DOHH2 (cell line): ENCODE measurements around the gene EHBP1L1.

Source experiments
- H3F3A ChIP-seq: fragments of 200-600 bp; sonication (generic), shearing (Covaris generic); 2 replicates; pipeline ENCODE4 v1.6.0; 2016; ENCODE audit warnings: antibody characterized with exemption, mild to moderate bottlenecking; ENCODE audit not compliant: control insufficient read depth, insufficient read depth
- H3K27ac ChIP-seq: fragments of 200-600 bp; sonication (generic); 2 replicates; pipeline ENCODE4 v1.5.1; 2014; ENCODE audit warnings: low read depth, mild to moderate bottlenecking, low read length, moderate library complexity
- H3K27me3 ChIP-seq: fragments of 200-600 bp; sonication (generic); 2 replicates; pipeline ENCODE4 v1.6.1; 2014; ENCODE audit warnings: mild to moderate bottlenecking, low read length, mixed read lengths; ENCODE audit not compliant: control insufficient read depth
- H3K36me3 ChIP-seq: fragments of 200-600 bp; sonication (generic); 2 replicates; pipeline ENCODE4 v1.6.1; 2014; ENCODE audit warnings: mild to moderate bottlenecking, low read length, moderate library complexity, mixed read lengths; ENCODE audit not compliant: control insufficient read depth
- H3K4me1 ChIP-seq: fragments of 200-600 bp; sonication (generic); 2 replicates; pipeline ENCODE4 v1.6.1; 2014; ENCODE audit warnings: mild to moderate bottlenecking, low read length, mixed read lengths; ENCODE audit not compliant: control insufficient read depth
- H3K4me2 ChIP-seq: fragments of 200-600 bp; sonication (generic); 2 replicates; pipeline ENCODE4 v1.6.0; 2014; ENCODE audit warnings: mild to moderate bottlenecking, low read length, moderate library complexity
- H3K4me3 ChIP-seq: fragments of 200-600 bp; sonication (generic); 2 replicates; pipeline ENCODE4 v1.5.1; 2014; ENCODE audit warnings: mild to moderate bottlenecking, low read length, mixed read lengths
- H3K79me2 ChIP-seq: fragments of 200-600 bp; sonication (generic); 2 replicates; pipeline ENCODE4 v1.6.1; 2014; ENCODE audit warnings: mild to moderate bottlenecking, low read length, mixed read lengths; ENCODE audit not compliant: control insufficient read depth
- H3K9me2 ChIP-seq: fragments of 200-600 bp; sonication (generic); replicated peaks from 2 replicates; pipeline ENCODE4 v1.6.1; 2014; ENCODE audit warnings: mild to moderate bottlenecking, low read length, mixed read lengths; ENCODE audit not compliant: control insufficient read depth
- H3K9me3 ChIP-seq: fragments of 200-600 bp; sonication (generic); 2 replicates; pipeline ENCODE4 v1.6.1; 2014; ENCODE audit warnings: antibody characterized with exemption, low read length, mixed read lengths; ENCODE audit not compliant: control insufficient read depth, insufficient read depth
- H4K20me1 ChIP-seq: fragments of 200-600 bp; sonication (generic); 2 replicates; pipeline ENCODE4 v1.6.0; 2014; ENCODE audit warnings: low read depth, mild to moderate bottlenecking, antibody characterized with exemption, low read length, moderate library complexity; ENCODE audit not compliant: control insufficient read depth, insufficient read depth
- EZH2phosphoT487 ChIP-seq: fragments of 200-600 bp; sonication (generic); IDR thresholded peaks from 2 replicates; pipeline ENCODE4 v1.6.1; 2017; ENCODE audit warnings: borderline replicate concordance, mild to moderate bottlenecking, antibody characterized with exemption, low read length, moderate library complexity, mixed read lengths
- TF ChIP-seq, protein P1 (sequence below): fragments of 200-600 bp; sonication (generic); IDR thresholded peaks from one replicate; pipeline ENCODE4 v1.5.1; 2014; ENCODE audit warnings: antibody characterized with exemption, mild to moderate bottlenecking, low read depth, low read length; ENCODE audit not compliant: poor library complexity, severe bottlenecking

The EHBP1L1 gene

DNA sequence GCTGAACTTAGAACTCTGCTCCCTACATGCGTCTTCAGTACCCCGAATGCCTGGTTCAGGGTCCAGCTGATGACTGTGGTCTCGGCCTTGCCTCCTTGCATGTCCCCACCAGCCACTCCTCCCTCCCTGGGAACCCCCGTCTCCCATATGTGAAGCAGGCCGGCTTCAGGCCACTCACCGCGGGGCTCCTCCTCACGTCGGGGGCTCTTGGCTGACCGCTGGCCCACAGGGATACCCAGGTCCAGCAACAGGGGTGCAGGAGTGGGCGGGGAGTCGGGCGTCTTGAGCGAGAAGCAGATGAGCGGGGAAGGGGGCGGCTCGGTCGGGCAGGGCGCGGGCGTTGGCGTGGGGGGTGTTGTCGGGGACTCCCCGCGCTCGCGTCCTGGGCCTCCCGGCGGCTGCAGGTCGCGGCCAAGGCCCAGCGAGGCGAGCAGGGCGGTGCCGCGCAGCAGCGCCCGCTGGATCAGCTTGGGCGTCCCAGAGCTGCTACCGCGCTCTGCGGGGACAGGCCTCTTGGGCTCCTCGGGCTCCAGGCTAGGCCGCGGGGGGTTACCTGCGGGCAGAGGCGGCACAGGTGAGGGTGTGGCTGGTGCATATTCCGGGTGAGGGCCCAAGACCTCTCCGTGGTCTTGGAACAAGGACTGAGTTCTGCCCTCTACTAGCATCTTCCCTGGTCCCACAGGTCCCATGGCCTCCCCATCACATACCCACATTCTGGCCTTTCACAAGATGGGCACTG lies 23.5 kb downstream of the EHBP1L1 start:
- no peaks in the 10 kb centered on the region for H3K27me3 ChIP-seq
- H4K20me1 ChIP-seq, result no peaks in the 10 kb centered on the region
- H3K9me3 ChIP-seq, result no peaks in the 10 kb centered on the region
- H3K79me2 ChIP-seq, result no peaks in the 10 kb centered on the region
- H3K27ac ChIP-seq, result no peak overlapping the region
- no peak overlapping the region for H3K4me2 ChIP-seq
- H3K4me1 ChIP-seq, result peaks cover 12% of the 10 kb centered on the region
- no peaks in the 10 kb centered on the region for H3K9me2 ChIP-seq
- TF ChIP-seq, protein P1, sequence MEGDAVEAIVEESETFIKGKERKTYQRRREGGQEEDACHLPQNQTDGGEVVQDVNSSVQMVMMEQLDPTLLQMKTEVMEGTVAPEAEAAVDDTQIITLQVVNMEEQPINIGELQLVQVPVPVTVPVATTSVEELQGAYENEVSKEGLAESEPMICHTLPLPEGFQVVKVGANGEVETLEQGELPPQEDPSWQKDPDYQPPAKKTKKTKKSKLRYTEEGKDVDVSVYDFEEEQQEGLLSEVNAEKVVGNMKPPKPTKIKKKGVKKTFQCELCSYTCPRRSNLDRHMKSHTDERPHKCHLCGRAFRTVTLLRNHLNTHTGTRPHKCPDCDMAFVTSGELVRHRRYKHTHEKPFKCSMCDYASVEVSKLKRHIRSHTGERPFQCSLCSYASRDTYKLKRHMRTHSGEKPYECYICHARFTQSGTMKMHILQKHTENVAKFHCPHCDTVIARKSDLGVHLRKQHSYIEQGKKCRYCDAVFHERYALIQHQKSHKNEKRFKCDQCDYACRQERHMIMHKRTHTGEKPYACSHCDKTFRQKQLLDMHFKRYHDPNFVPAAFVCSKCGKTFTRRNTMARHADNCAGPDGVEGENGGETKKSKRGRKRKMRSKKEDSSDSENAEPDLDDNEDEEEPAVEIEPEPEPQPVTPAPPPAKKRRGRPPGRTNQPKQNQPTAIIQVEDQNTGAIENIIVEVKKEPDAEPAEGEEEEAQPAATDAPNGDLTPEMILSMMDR, result no peak
- TF ChIP-seq EZH2phosphoT487, result no peak
- H3F3A ChIP-seq, result no peaks in the 10 kb centered on the region
- H3K36me3 ChIP-seq, result peaks cover 18% of the 10 kb centered on the region
- no peak overlapping the region for H3K4me3 ChIP-seq

DNA sequence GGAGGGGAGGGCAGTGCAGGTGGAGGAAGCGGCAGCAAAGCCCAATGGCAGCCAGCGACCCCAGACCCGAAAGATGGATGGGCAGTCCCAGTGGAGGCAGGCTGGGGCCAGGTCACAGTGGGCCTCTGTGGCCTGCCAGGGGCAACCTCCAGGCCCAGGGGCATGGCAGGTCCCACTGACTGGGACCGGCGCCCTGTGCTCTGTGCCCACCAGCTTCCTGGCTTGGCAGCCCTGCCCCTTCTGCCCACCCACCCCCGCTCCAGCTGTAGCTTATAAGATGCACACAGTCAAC lies 24.0 kb downstream of the EHBP1L1 start:
- no peaks in the 10 kb centered on the region for H3K27me3 ChIP-seq
- H4K20me1 ChIP-seq, result no peaks in the 10 kb centered on the region
- no peaks in the 10 kb centered on the region for H3K9me2 ChIP-seq

GRCh38 chr11:65604258-65604657 lies 28.4 kb downstream of the EHBP1L1 start:
- H3K9me3 ChIP-seq, result no peaks in the 10 kb centered on the region
- H3K36me3 ChIP-seq, result peaks cover 46% of the 10 kb centered on the region
- H3F3A ChIP-seq, result no peaks in the 10 kb centered on the region
- H3K9me2 ChIP-seq, result no peaks in the 10 kb centered on the region
- no peak overlapping the region for H3K4me2 ChIP-seq
- H3K4me1 ChIP-seq, result peaks cover 12% of the 10 kb centered on the region
- H3K27me3 ChIP-seq, result no peaks in the 10 kb centered on the region
- H3K79me2 ChIP-seq, result no peaks in the 10 kb centered on the region
- no peaks in the 10 kb centered on the region for H4K20me1 ChIP-seq
- TF ChIP-seq, protein P1, result no peak
- TF ChIP-seq EZH2phosphoT487, result no peak
- H3K4me3 ChIP-seq, result no peak overlapping the region
- H3K27ac ChIP-seq, result no peak overlapping the region

More for the DNA sequence above, 24.0 kb downstream of the EHBP1L1 start:
- H3K27ac ChIP-seq, result no peak overlapping the region
- H3K4me1 ChIP-seq, result peaks cover 12% of the 10 kb centered on the region
- TF ChIP-seq, protein P1, result no peak
- TF ChIP-seq EZH2phosphoT487, result no peak
- no peak overlapping the region for H3K4me3 ChIP-seq
- H3F3A ChIP-seq, result no peaks in the 10 kb centered on the region
- H3K9me3 ChIP-seq, result no peaks in the 10 kb centered on the region
- no peaks in the 10 kb centered on the region for H3K79me2 ChIP-seq
- peaks cover 23% of the 10 kb centered on the region for H3K36me3 ChIP-seq
- H3K4me2 ChIP-seq, result no peak overlapping the region
